GM08714 (cell line): ENCODE results near the gene RCSD1.
"Not testable (repeated sequence)": the region's sequence is repeated elsewhere in the genome, so short reads cannot be mapped to it uniquely, and the experiment has no call there.

ENCODE experiments used
- H3K4me3 ChIP-seq: fragments of 200-500 bp; sonication (Bioruptor generic); 2 replicates; pipeline ENCODE4 v1.5.1; 2014; ENCODE audit warnings: mild to moderate bottlenecking, low read length, inconsistent platforms
- ZNF274 ChIP-seq: IDR thresholded peaks from 2 replicates; pipeline ENCODE4 v1.6.1; 2012; ENCODE audit warnings: mild to moderate bottlenecking, low read depth, low read length

The RCSD1 gene

GRCh38 chr1:167611983-167612382, 18.0 kb upstream of the RCSD1 start:
- no peak for TF ChIP-seq ZNF274
- H3K4me3 ChIP-seq, result no peak overlapping the region

- no peak for TF ChIP-seq ZNF274
- H3K4me3 ChIP-seq, result no peak overlapping the region
Observed at GRCh38 chr1:167612587-167613385, 17.2 kb upstream of the RCSD1 start.

- not testable (repeated sequence) for H3K4me3 ChIP-seq
Observed at GRCh38 chr1:167613984-167614383, 16.0 kb upstream of the RCSD1 start.

GRCh38 chr1:167614851-167615250, 15.2 kb upstream of the RCSD1 start:
- TF ChIP-seq ZNF274, result no peak
- H3K4me3 ChIP-seq, result no peak overlapping the region

GRCh38 chr1:167616521-167616920, 13.5 kb upstream of the RCSD1 start:
- TF ChIP-seq ZNF274, result no peak
- peak overlapping the region; percentile 61 for H3K4me3 ChIP-seq

GRCh38 chr1:167617153-167618147, 12.6 kb upstream of the RCSD1 start:
- peak overlapping the region; percentile 61 for H3K4me3 ChIP-seq
- TF ChIP-seq ZNF274, result no peak

GRCh38 chr1:167618366-167618765, 11.7 kb upstream of the RCSD1 start:
- no peak for TF ChIP-seq ZNF274
- no peak overlapping the region for H3K4me3 ChIP-seq

- H3K4me3 ChIP-seq, result no peak overlapping the region
- TF ChIP-seq ZNF274, result no peak
Observed at GRCh38 chr1:167618789-167619188, 11.2 kb upstream of the RCSD1 start.

GRCh38 chr1:167620002-167620401, 10.0 kb upstream of the RCSD1 start:
- TF ChIP-seq ZNF274, result no peak
- H3K4me3 ChIP-seq, result no peak overlapping the region; the same call in 1 of the 2 replicates

- no peak overlapping the region for H3K4me3 ChIP-seq
- no peak for TF ChIP-seq ZNF274
Observed at GRCh38 chr1:167621780-167622313, 8.2 kb upstream of the RCSD1 start.

GRCh38 chr1:167623951-167624350, 6.1 kb upstream of the RCSD1 start:
- no peak overlapping the region for H3K4me3 ChIP-seq
- no peak for TF ChIP-seq ZNF274

- no peak overlapping the region for H3K4me3 ChIP-seq
- TF ChIP-seq ZNF274, result no peak
Observed at GRCh38 chr1:167625040-167625823, 4.8 kb upstream of the RCSD1 start.

- peak overlapping the region; percentile 10; the same call in 1 of the 2 replicates for H3K4me3 ChIP-seq
Observed at GRCh38 chr1:167627615-167627864, 2.5 kb upstream of the RCSD1 start.

More at GRCh38 chr1:167627615-167627864, 2.5 kb upstream of the RCSD1 start:
- TF ChIP-seq ZNF274, result no peak
